Right cardiac atrium (tissue), 5 donors: ENCODE results near the gene CEP162. TPM values are rescaled to one million over a fixed set of nuclear protein-coding genes. Genes with fewer than 3 reads are reported as not detected.
"Not testable (repeated sequence)": the region's sequence is repeated elsewhere in the genome, so short reads cannot be mapped to it uniquely, and the experiment has no call there.

Experiments
- ATAC-seq, 2 donors: fragments of 200-7000 bp; cut with Tn5 transposase; one replicate each; pipeline versions ENCODE4 v1.8.0 to v1.9.1; 2020; ENCODE audit warnings: moderate library complexity in 2 of 2, mild to moderate bottlenecking in 1 of 2
- DNase-seq, 3 donors: peaks; one replicate each; pipeline ENCODE4 v3.0.0-alpha.2; 2020
- H3K27ac ChIP-seq: one replicate; pipeline ENCODE4 v1.5.1; 2013; ENCODE audit warnings: mild to moderate bottlenecking, low read length, control low read depth, moderate library complexity
- H3K27me3 ChIP-seq: one replicate; pipeline ENCODE4 v1.6.1; 2013; ENCODE audit not compliant: control insufficient read depth, insufficient read depth
- H3K4me1 ChIP-seq: one replicate; pipeline ENCODE4 v1.6.1; 2013; ENCODE audit warnings: low read length; ENCODE audit not compliant: control insufficient read depth, insufficient read depth
- H3K4me3 ChIP-seq: one replicate; pipeline ENCODE4 v1.5.1; 2013; ENCODE audit warnings: low read length, control low read depth
- H3K9me3 ChIP-seq: one replicate; pipeline ENCODE4 v1.6.1; 2013; ENCODE audit warnings: low read length; ENCODE audit not compliant: control insufficient read depth
- WGBS: extraction: QIAGEN DNeasy Blood & Tissue Kit; methylation state at CpG from one replicate; pipeline ENCODE4 v1.1.7; 2013; 5-methylcytosine and 5-hydroxymethylcytosine counted together
- intact Hi-C, 4 donors: fragments of 100-400 bp; cut with DNase I; formaldehyde crosslinking; loops; one replicate each; pipeline versions ENCODE4 v1.11.0 to v1.14.0; 2022 to 2023
- polyA plus RNA-seq: library from polyadenylated mRNA; stranded (reverse); fragments of 200-250 nt; gene quantifications from one replicate; pipeline ENCODE4 v1.2.3, GENCODE V29; 2013
- total RNA-seq, 4 donors: library from RNA; stranded (reverse); fragmentation: NEBNext Ultra II Directional; extraction: Animal tissue kit (Norgen Biotek cat#: 25700); gene quantifications; one replicate each; pipeline ENCODE4 v1.2.1, GENCODE V29; 2021
- donor health status: healthy with polysubstance abuse.
- donor health status: DM: no; HTN: yes; CAD: no.
- donor health status: DM: no; HTN: no; CAD: no.
- donor health status: DM: no; HTN: yes; CAD: no; lungs with severe emphysema.
- donor health status: DM: yes; HTN: yes; CAD: no.

The CEP162 gene
- total and polyA plus RNA-seq, 5 donors = 3.0 to 6.0 (median 4.7) TPM

DNA sequence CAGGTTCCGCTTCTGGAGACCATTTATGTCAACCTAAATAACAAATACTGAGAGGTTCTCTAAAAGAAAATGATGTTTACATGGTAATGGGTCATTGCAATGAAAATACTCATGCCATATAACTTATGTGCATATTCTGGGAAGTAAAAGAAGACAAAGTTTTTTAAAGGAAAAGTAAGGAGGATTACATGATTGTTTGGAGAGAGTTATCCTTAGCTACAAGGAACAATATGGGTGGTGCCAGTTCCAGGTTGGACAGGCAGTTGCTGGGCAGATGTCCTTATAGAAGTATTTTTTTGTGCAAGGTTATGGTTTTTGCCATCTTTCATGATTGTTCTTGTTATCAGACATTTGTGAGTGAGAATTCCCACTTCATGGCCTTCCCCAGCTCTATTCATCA, 141.4 kb downstream of the CEP162 start:
- WGBS = 95% methylated on average over 1 of the region's 1 CpG
- H3K4me1 ChIP-seq = no peaks in the 10 kb centered on the region
- ATAC-seq = no peak
- no peak for DNase-seq
- intact Hi-C loops = no loop called here
- no peaks in the 10 kb centered on the region for H3K27me3 ChIP-seq
- H3K9me3 ChIP-seq = no peaks in the 10 kb centered on the region
- no peak overlapping the region for H3K4me3 ChIP-seq
- no peak overlapping the region for H3K27ac ChIP-seq

DNA sequence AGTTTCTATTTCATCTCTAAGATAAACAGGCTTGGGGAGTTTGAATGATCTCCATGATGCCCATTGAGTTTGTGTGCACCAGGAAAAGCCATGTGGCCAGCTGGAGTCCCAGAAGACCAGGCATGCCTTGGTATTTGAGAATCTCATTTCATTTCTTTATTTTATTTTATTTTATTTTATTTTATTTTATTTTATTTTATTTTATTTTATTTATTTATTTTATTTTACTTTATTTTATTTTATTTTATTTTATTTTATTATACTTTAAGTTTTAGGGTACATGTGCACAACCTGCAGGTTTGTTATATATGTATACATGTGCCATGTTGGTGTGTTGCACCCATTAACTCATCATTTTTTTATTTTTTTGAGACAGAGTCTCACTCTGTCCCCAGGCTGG, 142.7 kb downstream of the CEP162 start:
- intact Hi-C loops, H3K27me3 ChIP-seq, H3K4me3 ChIP-seq, DNase-seq, ATAC-seq, H3K27ac ChIP-seq, H3K9me3 ChIP-seq, H3K4me1 ChIP-seq: not testable (repeated sequence)

DNA sequence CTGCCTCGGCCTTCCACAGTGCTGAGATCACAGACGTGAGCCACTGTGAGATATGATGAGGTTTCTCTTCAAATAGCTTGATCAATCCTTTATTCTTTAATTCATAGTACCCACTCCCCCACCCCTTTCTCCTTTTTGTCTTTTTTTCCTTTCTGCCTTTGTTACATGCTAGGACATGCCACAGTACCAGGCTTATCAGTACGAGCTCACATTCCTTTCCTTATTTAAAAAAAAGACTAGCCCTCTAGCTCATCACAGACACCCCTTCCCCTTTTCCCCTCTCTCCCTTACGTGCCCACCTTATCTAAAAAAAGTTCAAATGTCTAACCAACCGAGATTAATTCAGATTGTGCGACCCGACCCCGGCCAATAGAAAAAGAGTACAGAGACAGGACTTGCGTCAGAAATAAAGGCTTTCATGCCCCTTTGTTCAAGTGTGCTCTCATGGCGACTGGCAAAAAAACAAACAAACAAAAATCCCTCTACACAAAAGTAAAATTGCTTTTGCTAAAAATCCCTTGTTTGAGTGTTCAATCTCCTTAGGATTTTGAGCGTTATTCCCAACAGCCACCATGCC, 144.7 kb downstream of the CEP162 start:
- ATAC-seq (peak in 1 of 2 donors; percentile 55), DNase-seq (no peak)
- WGBS = 36% methylated on average over 11 of the region's 11 CpGs
- no peak overlapping the region for H3K27ac ChIP-seq
- H3K27me3 ChIP-seq = no peaks in the 10 kb centered on the region
- no peak overlapping the region for H3K4me3 ChIP-seq
- intact Hi-C loops = no loop called here
- no peaks in the 10 kb centered on the region for H3K4me1 ChIP-seq
- H3K9me3 ChIP-seq = no peaks in the 10 kb centered on the region

- Histone ChIP-seq H3K4me3 (no peak overlapping the region), H3K27me3 (no peaks in the 10 kb centered on the region), H3K4me1 (no peaks in the 10 kb centered on the region), H3K27ac (no peak overlapping the region), H3K9me3 (no peaks in the 10 kb centered on the region)
- 85% methylated on average over 2 of the region's 2 CpGs for WGBS
- ATAC-seq (no peak), DNase-seq (no peak)
- intact Hi-C loops = no loop called here
Measured at GRCh38 chr6:84081222-84081621, 146.2 kb downstream of the CEP162 start.

GRCh38 chr6:84078335-84078734, 149.1 kb downstream of the CEP162 start:
- Histone ChIP-seq H3K4me1 (no peaks in the 10 kb centered on the region), H3K27me3 (no peaks in the 10 kb centered on the region), H3K9me3 (no peaks in the 10 kb centered on the region), H3K27ac (no peak overlapping the region), H3K4me3 (no peak overlapping the region)
- WGBS = 45% methylated on average over 1 of the region's 1 CpG
- no peak for ATAC-seq
- no peak for DNase-seq
- intact Hi-C loops = no loop called here

GRCh38 chr6:84077645-84078044, 149.8 kb downstream of the CEP162 start:
- Histone ChIP-seq H3K4me3 (no peak overlapping the region), H3K4me1 (no peaks in the 10 kb centered on the region), H3K27ac (no peak overlapping the region), H3K27me3 (no peaks in the 10 kb centered on the region), H3K9me3 (no peaks in the 10 kb centered on the region)
- intact Hi-C loops = no loop called here
- ATAC-seq (no peak), DNase-seq (no peak)
- WGBS = 86% methylated on average over 2 of the region's 2 CpGs

- H3K9me3 ChIP-seq = no peaks in the 10 kb centered on the region
- H3K4me3 ChIP-seq = no peak overlapping the region
- 54% methylated on average over 6 of the region's 6 CpGs for WGBS
- H3K4me1 ChIP-seq = no peaks in the 10 kb centered on the region
- no peak overlapping the region for H3K27ac ChIP-seq
- ATAC-seq (no peak), DNase-seq (no peak)
- intact Hi-C loops = no loop called here
- no peaks in the 10 kb centered on the region for H3K27me3 ChIP-seq
Measured at GRCh38 chr6:84074988-84075781, 152.3 kb downstream of the CEP162 start.

Other genes with a start within 250 kb of the CEP162 start
- gene MRAP2, start 193.9 kb downstream of the CEP162 start, total RNA-seq = 1 to 10 TPM in 2 of 4 donors, under 1 TPM in 2; 0.37 to 1.4 (median 0.92) TPM
- 0.63 TPM for gene MRAP2, start 193.9 kb downstream of the CEP162 start, polyA plus RNA-seq